Uterus (tissue), 2 donors: ENCODE measurements around the gene UMODL1.

Experiments
- CTCF ChIP-seq, 4 experiments: fragments of 200-600 bp in 2 of 4; fragments of 450-650 bp in 2 of 4; sonication (generic) in 2 of 4; IDR thresholded peaks; one replicate each; pipeline ENCODE4 v1.5.1; 2016 to 2019; ENCODE audit warnings: antibody characterized with exemption in 4 of 4, mild to moderate bottlenecking in 2 of 4, moderate library complexity in 1 of 4
- POLR2A ChIP-seq, 2 donors: fragments of 450-650 bp; IDR thresholded peaks; one replicate each; pipeline ENCODE4 v1.6.1; 2016; ENCODE audit warnings: antibody characterized with exemption in 2 of 2, mild to moderate bottlenecking in 1 of 2, moderate library complexity in 1 of 2

- TF ChIP-seq POLR2A (IDR thresholded peaks at IDR 0.05) (no peak), CTCF (IDR thresholded peaks at IDR 0.05) (no peak)
Measured at GRCh38 chr21:42163511-42163863, 92.4 kb downstream of the UMODL1 start.
